Stimulated activated naive CD8-positive, alpha-beta T cell treated with anti-CD3 and anti-CD28 coated beads, Interleukin-15, Interleukin-2, amounts not matched to agents 100 ng/mL and 50 ng/mL, for 24 hours (primary cell): ENCODE results near the gene IGF2BP2.
"Not testable (repeated sequence)": the region's sequence is repeated elsewhere in the genome, so short reads cannot be mapped to it uniquely, and the experiment has no call there.

ENCODE experiments used
- H3K27ac Mint-ChIP-seq: one replicate; pipeline ENCODE4 v1.8.0; 2021; ENCODE audit warnings: mild to moderate bottlenecking, mixed read lengths
- H3K27me3 Mint-ChIP-seq: one replicate; pipeline ENCODE4 v1.8.0; 2021; ENCODE audit warnings: mixed read lengths
- H3K36me3 Mint-ChIP-seq: one replicate; pipeline ENCODE4 v1.8.0; 2021; ENCODE audit warnings: low read depth, mixed read lengths
- H3K4me1 Mint-ChIP-seq: one replicate; pipeline ENCODE4 v1.8.0; 2021; ENCODE audit warnings: low read depth, mixed read lengths
- H3K4me3 Mint-ChIP-seq: one replicate; pipeline ENCODE4 v1.8.0; 2021; ENCODE audit warnings: mild to moderate bottlenecking, mixed read lengths
- H3K9me3 Mint-ChIP-seq: one replicate; pipeline ENCODE4 v1.8.0; 2021; ENCODE audit warnings: mixed read lengths

The IGF2BP2 gene

DNA sequence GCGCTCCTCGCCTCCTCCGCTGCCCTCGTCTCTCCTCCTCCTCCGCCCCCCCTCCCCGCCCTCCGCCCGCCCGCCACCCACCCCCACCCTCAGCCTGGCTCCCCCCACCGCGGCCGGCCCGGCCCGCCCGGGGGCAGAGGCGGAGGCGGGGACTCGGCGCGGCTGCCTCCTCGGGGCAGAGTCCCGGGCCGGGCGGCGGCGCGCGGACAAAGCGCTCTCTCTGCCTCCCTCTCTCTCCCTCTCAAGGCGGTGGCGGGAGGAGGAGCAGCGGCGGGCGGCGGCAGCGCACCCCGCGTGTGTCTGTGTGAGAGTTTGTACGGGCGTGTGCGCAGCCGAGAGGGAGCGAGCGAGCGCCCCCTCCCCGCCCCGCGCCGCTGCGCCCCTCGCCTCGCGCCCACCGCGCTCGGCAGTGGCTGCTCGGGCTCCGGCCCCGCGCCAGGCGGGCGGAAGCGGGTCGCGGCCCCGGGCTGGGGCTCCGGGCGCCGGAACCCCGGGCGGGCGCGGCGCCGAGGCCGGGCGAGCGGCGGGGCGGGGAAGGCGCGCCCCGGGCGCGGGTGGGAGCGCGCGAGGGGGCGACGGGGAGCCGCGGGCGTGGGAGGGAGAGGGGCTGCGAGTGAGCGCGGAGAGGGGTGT is at the start of gene IGF2BP2:
IGF2BP2 (minus strand) TSS at position 37 of the 633 bp plus-strand sequence. CDS start 82 bp downstream, outside the sequence.
- no peaks in the 10 kb centered on the region for H3K36me3 Mint-ChIP-seq
- H3K4me1 Mint-ChIP-seq = peaks cover 10% of the 10 kb centered on the region
- H3K27me3 Mint-ChIP-seq = peaks cover 63% of the 10 kb centered on the region
- H3K4me3 Mint-ChIP-seq = peak within 1 kb of the TSS; percentile 77
- H3K9me3 Mint-ChIP-seq = no peaks in the 10 kb centered on the region
- no peak within 1 kb of the TSS for H3K27ac Mint-ChIP-seq

DNA sequence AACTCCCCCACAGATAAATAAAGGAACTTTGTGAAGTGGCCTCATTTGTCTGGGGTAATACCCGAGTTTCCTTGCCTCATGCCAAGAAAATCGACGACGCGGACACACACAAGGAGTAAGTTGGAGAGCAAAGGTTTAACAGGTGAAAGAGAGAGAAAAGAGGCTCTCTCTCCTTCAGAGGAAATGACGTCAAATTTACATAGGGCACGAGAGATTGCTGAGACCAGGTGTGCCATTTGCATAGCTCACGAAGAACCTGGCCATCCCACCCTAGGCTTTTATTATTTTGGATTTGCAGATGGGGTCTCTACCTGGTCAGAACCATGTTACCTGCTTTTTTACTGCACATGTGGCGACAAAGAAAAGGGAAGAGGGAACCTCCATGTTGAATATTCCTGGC is 49.3 kb upstream of the IGF2BP2 start:
- H3K4me3 Mint-ChIP-seq = no peak overlapping the region
- H3K27me3 Mint-ChIP-seq = peaks cover 3% of the 10 kb centered on the region
- H3K4me1 Mint-ChIP-seq = no peaks in the 10 kb centered on the region
- H3K36me3 Mint-ChIP-seq = no peaks in the 10 kb centered on the region
- no peak overlapping the region for H3K27ac Mint-ChIP-seq
- H3K9me3 Mint-ChIP-seq = no peaks in the 10 kb centered on the region

DNA sequence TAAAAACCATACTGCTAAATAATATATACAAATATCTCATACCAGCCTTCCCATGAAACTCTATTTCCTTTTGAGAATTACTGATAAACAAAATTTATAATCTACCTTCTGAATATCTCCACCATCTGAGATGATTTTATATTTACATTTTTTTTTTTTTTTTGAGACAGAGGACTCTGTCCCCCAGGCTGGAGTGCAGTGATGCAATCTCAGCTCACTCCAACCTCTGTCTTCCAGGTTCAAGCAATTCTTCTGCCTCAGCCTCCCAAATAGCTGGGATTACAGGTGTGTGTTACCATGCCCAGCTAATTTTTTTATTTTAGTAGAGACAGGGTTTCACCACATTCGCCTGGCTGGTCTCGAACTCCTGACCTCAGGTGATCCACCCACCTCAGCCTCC is 42.8 kb upstream of the IGF2BP2 start:
- peaks cover 8% of the 10 kb centered on the region for H3K27me3 Mint-ChIP-seq
- H3K4me1 Mint-ChIP-seq = no peaks in the 10 kb centered on the region
- no peaks in the 10 kb centered on the region for H3K9me3 Mint-ChIP-seq
- no peaks in the 10 kb centered on the region for H3K36me3 Mint-ChIP-seq
- H3K4me3 Mint-ChIP-seq = no peak overlapping the region
- H3K27ac Mint-ChIP-seq = no peak overlapping the region

DNA sequence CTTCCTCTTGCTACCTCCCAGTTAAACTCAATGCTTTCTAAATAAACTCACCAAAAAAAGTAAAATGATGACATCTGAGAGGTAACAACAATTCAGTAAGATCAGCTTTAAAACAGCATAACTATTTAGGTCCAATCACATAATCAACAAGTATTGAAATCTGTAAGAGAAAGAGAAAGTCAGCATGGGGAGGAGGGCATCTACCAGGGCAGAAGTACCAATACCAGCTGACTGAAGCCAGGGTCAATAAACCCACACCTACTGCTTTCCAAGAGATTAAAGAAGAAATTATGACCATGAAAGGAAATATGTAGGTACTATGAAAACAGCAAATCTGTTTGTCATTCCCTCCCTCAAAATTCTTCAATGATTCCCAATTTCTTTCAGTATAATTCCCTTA is 42.2 kb upstream of the IGF2BP2 start:
- peaks cover 8% of the 10 kb centered on the region for H3K27me3 Mint-ChIP-seq
- H3K9me3 Mint-ChIP-seq = no peaks in the 10 kb centered on the region
- no peaks in the 10 kb centered on the region for H3K36me3 Mint-ChIP-seq
- no peak overlapping the region for H3K27ac Mint-ChIP-seq
- H3K4me3 Mint-ChIP-seq = no peak overlapping the region
- no peaks in the 10 kb centered on the region for H3K4me1 Mint-ChIP-seq

DNA sequence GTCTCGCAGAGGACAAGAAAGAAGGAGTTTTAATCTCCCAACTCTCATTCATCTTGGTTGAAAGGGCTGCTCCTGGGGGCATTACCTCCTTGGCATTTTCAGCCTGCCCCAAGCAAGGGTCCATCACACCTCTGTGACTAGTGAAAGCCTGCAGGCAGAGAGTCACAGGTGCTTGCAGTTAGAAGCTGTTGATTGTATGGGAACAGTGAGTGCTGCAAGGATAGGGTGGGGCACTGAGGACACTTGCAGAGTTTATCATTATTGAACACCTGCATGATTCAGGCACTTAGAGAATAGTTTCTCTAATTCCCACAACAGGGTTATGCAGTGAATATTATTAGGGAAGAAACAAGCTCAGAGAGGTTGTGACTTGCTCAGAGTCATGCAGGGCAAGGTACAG is 41.7 kb upstream of the IGF2BP2 start:
- peaks cover 8% of the 10 kb centered on the region for H3K27me3 Mint-ChIP-seq
- no peak overlapping the region for H3K4me3 Mint-ChIP-seq
- no peaks in the 10 kb centered on the region for H3K9me3 Mint-ChIP-seq
- H3K4me1 Mint-ChIP-seq = no peaks in the 10 kb centered on the region
- H3K27ac Mint-ChIP-seq = no peak overlapping the region
- H3K36me3 Mint-ChIP-seq = no peaks in the 10 kb centered on the region

DNA sequence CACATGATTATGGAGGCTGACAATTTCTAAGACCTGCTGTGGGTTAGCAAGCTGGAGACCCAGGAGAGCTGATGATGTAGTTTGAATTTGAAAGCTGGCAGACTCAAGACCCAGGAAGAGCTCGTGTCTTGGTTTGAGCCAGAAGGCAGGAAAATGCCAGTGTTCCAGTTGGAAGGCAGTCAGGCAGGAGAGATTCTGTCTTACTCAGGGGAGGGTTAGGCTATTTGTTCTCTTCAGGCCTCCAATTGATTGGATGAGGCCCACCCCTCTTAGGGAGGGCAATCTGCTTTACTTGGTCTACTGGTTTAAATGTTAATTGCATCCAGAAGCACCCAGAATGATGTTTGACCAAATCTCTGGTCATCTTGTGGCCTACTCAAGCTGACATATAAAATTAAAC is 40.4 kb upstream of the IGF2BP2 start:
- Mint-ChIP-seq H3K27me3 (peaks cover 5% of the 10 kb centered on the region), H3K4me3 (no peak overlapping the region), H3K36me3 (no peaks in the 10 kb centered on the region), H3K4me1 (no peaks in the 10 kb centered on the region), H3K9me3 (no peaks in the 10 kb centered on the region), H3K27ac (no peak overlapping the region)

DNA sequence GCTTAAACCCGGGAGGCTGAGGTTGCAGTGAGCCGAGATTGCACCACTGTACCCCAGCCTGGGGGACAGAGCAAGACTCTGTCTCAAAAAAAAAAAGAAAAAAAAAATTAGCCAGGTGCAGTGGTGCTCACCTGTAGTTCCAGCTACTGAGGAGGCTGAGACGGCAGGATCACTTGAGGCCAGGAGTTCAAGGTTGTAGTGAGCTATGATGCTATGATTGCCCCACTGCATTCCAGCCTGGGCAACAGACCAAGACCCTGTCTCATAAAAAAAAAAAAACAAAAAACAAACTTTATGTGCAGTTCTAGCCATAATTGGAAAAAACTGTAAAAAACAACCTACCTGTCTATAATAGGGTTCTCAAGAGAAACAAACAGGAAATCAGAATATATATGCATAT is 39.9 kb upstream of the IGF2BP2 start:
- Mint-ChIP-seq H3K9me3 (no peaks in the 10 kb centered on the region), H3K27me3 (peaks cover 5% of the 10 kb centered on the region), H3K4me3 (no peak overlapping the region), H3K27ac (no peak overlapping the region), H3K36me3 (no peaks in the 10 kb centered on the region), H3K4me1 (no peaks in the 10 kb centered on the region)

DNA sequence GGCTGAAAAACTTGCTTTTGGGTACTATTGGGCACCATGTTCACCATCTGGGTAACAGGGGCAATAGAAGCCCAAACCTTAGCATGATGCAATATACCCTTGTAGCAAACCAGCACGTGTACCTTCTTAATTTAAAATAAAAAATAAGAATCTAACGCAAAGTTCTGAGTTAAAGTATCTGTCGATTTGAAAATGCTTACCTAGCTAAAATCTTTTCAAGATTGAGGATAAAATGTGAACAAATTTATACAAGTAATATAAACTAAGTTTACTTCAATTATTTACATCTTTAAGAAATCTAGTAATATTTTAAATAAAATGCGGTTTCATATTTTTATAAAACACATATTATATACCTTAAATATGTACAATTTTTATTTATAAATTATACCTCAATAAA is 38.1 kb upstream of the IGF2BP2 start:
- Mint-ChIP-seq H3K36me3 (no peaks in the 10 kb centered on the region), H3K4me1 (no peaks in the 10 kb centered on the region), H3K9me3 (no peaks in the 10 kb centered on the region), H3K27ac (no peak overlapping the region), H3K27me3 (peaks cover 5% of the 10 kb centered on the region), H3K4me3 (no peak overlapping the region)

DNA sequence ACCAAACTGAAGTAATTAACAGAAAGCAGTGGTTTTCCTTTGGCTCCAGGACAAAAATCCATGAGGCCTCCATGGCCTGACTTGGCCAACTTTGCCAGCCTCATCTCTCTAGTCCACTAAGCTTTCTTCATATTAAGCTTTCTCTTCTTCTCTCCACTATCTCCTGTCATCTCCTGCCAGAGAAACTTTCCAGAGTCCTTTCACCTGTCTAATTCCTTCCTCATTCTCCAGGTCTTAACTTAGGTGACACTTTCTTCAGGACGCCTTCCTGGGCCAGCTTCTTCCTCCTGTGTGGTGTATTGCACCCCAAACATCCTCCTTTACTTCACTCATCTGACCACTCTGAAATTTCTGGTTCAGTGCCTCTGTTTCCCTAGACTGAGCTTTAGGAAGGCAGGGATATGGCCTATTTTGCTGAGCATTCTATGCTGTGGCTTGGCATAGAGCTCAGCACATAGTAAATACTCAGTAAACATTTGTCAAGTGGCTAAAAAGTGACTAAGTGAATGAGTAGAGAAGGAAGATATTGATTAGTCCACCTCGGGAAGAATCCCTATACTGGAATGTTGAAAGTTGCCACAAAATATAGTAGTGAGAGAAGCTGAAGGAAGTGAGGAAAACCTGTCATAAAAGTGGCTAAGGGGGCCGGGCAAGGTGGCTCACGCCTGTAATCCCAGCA is 34.6 kb upstream of the IGF2BP2 start:
- no peak overlapping the region for H3K4me3 Mint-ChIP-seq
- no peak overlapping the region for H3K27ac Mint-ChIP-seq
- H3K36me3 Mint-ChIP-seq = no peaks in the 10 kb centered on the region
- no peaks in the 10 kb centered on the region for H3K27me3 Mint-ChIP-seq
- no peaks in the 10 kb centered on the region for H3K4me1 Mint-ChIP-seq
- peaks cover 13% of the 10 kb centered on the region for H3K9me3 Mint-ChIP-seq

DNA sequence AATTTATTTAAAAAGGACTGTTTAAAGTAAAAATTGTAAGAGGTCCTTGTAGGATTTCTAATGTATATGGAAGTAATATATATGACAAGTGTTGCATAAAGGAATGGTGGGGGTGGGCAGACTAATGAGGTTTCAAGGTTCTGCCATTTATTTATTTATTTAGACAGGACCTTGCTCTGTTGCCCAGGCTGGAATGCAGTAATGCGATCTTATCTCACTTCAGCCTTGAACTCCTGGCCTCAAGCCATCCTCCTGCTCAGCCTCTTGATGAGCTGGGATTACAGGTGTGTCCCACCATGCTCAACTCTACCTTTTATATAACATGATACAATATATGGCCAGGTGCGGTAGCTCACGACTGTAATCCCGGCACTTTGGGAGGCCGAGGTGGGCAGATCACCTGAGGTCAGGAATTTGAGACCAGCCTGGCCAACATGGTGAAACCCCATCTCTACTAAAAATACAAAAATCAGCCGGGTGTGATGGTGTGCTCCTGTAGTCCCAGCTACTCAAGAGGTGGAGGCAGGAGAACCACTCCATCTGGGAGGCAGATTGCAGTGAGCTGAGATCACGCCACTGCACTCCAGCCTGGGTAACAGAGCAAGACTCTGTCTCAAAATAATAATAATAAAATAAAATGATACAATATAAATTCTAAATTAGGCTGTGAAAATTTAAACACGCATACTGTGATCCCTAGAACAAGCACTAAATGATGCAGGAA is 33.8 kb upstream of the IGF2BP2 start:
- Mint-ChIP-seq H3K27ac (no peak overlapping the region), H3K4me3 (no peak overlapping the region), H3K27me3 (no peaks in the 10 kb centered on the region), H3K4me1 (no peaks in the 10 kb centered on the region), H3K9me3 (peaks cover 13% of the 10 kb centered on the region), H3K36me3 (no peaks in the 10 kb centered on the region)

DNA sequence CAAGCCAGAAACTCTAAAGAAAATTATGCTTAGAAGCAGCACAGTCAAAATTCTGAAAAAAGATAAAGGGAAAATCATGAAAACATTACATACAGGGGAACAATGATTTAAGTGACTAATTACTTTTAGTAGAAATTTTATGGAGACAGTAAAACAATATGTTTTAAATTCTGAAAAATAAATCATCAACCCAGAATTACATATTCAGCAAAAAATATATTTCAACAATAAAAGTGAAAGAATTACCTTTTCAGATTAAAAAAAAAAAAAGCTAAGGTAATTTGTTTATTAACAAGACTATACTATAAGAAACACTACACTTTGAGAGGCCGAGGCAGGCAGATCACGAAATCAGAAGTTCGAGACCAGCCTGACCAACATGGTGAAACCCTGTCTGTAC is 32.4 kb upstream of the IGF2BP2 start:
- H3K4me3 Mint-ChIP-seq = no peak overlapping the region
- no peaks in the 10 kb centered on the region for H3K27me3 Mint-ChIP-seq
- H3K4me1 Mint-ChIP-seq = no peaks in the 10 kb centered on the region
- H3K9me3 Mint-ChIP-seq = peaks cover 13% of the 10 kb centered on the region
- H3K36me3 Mint-ChIP-seq = no peaks in the 10 kb centered on the region
- H3K27ac Mint-ChIP-seq = no peak overlapping the region

DNA sequence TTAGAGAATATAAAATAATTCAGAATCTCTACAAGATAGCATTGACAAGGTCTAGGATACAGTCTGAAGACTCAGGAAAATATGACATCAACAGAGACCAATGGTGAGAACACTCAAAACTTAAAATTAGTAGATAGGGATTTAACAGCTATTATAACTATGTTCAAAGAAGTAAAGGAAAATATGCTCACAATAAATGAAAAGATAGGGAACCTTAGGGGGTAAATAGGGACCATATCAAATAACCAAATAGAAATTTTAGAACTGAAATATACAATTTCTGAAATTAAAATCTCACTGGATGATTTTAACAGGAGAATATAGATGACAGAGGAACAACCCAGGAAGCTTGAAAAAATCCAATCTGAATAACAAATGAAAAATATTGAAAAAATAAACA is 31.8 kb upstream of the IGF2BP2 start:
- H3K27ac Mint-ChIP-seq = no peak overlapping the region
- no peaks in the 10 kb centered on the region for H3K27me3 Mint-ChIP-seq
- no peaks in the 10 kb centered on the region for H3K4me1 Mint-ChIP-seq
- no peaks in the 10 kb centered on the region for H3K36me3 Mint-ChIP-seq
- no peak overlapping the region for H3K4me3 Mint-ChIP-seq
- H3K9me3 Mint-ChIP-seq = peaks cover 13% of the 10 kb centered on the region

DNA sequence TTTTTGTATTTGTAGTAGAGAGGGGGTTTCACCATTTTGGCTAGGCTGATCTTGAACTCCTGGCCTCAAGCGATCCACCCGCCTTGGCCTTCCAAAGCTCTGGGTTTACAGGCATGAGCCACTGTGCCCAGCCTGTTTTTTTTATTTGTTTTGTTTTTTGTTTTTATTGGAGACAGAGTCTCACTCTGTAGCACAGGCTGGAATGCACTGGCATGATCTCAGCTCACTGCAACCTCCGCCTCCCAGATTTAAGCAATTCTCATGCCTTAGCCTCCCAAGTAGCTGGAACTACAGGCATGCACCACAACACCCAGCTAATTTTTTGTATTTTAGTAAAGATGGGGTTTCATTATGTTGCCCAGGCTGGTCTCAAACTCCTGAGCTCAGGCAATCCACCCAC is 28.9 kb upstream of the IGF2BP2 start:
- H3K36me3 Mint-ChIP-seq, H3K4me3 Mint-ChIP-seq, H3K27me3 Mint-ChIP-seq, H3K27ac Mint-ChIP-seq, H3K4me1 Mint-ChIP-seq: not testable (repeated sequence)
- peaks cover 13% of the 10 kb centered on the region for H3K9me3 Mint-ChIP-seq

DNA sequence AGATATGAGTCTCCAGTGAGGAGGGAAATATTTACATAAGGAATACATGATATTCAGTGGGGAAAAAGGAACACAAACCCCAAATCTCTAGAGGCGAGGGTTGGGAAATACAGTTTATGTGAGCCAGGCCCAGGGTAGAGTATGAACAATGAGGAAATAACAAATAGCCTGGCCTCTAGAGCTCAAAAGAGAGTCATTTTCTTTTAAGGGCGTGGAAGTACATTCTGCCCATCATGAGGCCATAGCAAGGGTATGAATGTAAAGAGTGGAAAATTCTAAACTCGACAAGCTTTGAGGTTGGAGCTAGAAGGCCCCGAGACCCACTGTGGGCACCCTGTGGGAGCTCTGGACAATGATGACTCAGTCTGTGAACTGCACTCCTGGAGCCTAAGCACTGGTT is 27.8 kb upstream of the IGF2BP2 start:
- Mint-ChIP-seq H3K27me3 (peaks cover 5% of the 10 kb centered on the region), H3K27ac (no peak overlapping the region), H3K9me3 (peaks cover 13% of the 10 kb centered on the region), H3K4me3 (no peak overlapping the region), H3K4me1 (no peaks in the 10 kb centered on the region), H3K36me3 (no peaks in the 10 kb centered on the region)

DNA sequence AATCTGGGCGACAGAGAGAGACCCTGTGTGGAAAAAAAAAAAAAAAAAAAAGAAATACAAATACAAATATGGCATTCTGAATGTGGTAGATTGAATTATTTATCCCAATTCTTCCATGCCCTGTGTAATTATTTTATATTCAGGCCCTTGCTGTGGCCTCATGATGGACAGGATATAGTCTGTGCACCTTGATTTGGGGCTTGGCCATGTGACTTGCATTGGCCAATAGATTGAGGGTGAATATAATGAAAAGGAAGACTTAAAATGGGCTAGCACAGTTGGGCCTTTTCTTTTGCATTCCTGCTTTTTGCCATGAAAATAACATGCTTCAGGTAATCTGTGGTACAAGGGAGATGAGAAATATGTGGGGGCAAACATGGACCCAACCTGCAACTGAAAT is 27.1 kb upstream of the IGF2BP2 start:
- Mint-ChIP-seq H3K4me1 (no peaks in the 10 kb centered on the region), H3K27me3 (peaks cover 7% of the 10 kb centered on the region), H3K36me3 (no peaks in the 10 kb centered on the region), H3K27ac (no peak overlapping the region), H3K4me3 (no peak overlapping the region), H3K9me3 (peaks cover 12% of the 10 kb centered on the region)
